ENCODE results near the gene NCOR1. TPM values are rescaled to one million over a fixed set of nuclear protein-coding genes. Genes with fewer than 3 reads are reported as not detected.

NCOR1 gene
- total and polyA plus RNA-seq, 2 of the 8 experiments (the other 6 are each of a cell fraction or from before 2014, with no cell fraction given), result 65.4 to 142 TPM

DNA sequence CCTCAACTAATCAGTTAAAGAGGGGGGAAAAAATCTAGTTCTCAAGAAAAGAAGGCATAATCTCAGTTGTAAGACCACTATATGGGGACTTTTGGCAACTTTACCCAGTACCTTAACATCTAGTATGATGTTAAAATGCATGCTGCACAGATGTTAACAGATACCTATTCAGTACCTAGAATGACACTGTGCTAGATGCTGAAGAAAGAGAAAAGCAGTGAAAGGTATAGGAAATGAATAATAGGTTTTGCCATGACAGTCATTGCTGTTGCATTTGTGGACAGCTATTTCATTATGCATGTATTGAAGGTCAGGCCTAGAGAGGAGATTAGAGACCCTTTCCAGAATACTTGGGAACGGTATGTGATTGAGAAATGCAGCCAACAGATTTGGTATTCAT, 36.2 kb upstream of the NCOR1 start:
- H2BK12ac ChIP-seq (ENCODE audit: low read depth, low read length), result no peak overlapping the region
- peaks cover 2 to 8% (median 5%) of the 10 kb centered on the region in 4 experiments; a peak in 4 of 7 replicates for H3K4me1 ChIP-seq (replicated peaks in 1 of 4; ENCODE audit: control insufficient read depth in 3 of 4, insufficient read depth in 4 of 4, low read length in 3 of 4)
- H3K27ac ChIP-seq (ENCODE audit: low read depth, low read length), result no peak overlapping the region
- H2BK20ac ChIP-seq (ENCODE audit: low read length), result no peak overlapping the region
- no peak overlapping the region for H4K91ac ChIP-seq (replicated peaks; ENCODE audit: insufficient read length, low read length)
- H3K9ac ChIP-seq (replicated peaks in 1 of 4; ENCODE audit: extremely low read depth in 1 of 4, low read depth in 3 of 4, low read length in 3 of 4), result no peak overlapping the region
- H2AFZ ChIP-seq (ENCODE audit: low read length), result no peak overlapping the region
- H3K18ac ChIP-seq (ENCODE audit: extremely low read depth, low read length), result no peak overlapping the region
- H3K79me2 ChIP-seq (ENCODE audit: control insufficient read depth in 1 of 2, insufficient read depth in 2 of 2, low read length in 2 of 2), result no peaks in the 10 kb centered on the region
- DNase-seq (ENCODE audit: low read depth in 1 of 2, low spot score in 2 of 2) (no peak), FAIRE-seq (no peak)
- WGBS, 2 experiments (ENCODE audit: extremely low coverage in 1 of 2, insufficient coverage in 1 of 2, insufficient read length in 1 of 2, insufficient replicate concordance in 2 of 2, low coverage in 1 of 2, low lambda C conversion rate in 2 of 2, missing lambda C conversion rate in 1 of 2), result 95% methylated on average over 1 of the region's 1 CpG; no CpG with 5 or more reads in 1 of the 2 experiments
- TF ChIP-seq JUND (IDR thresholded peaks at IDR 0.05; ENCODE audit: low read length) (no peak), CHD2 (IDR thresholded peaks at IDR 0.05; ENCODE audit: low read length) (no peak), SIX5 (IDR thresholded peaks at IDR 0.05; ENCODE audit: low read depth, low read length) (no peak), SAP30 (IDR thresholded peaks at IDR 0.05; ENCODE audit: insufficient read depth, insufficient replicate concordance, low read length) (no peak), SIRT6 (IDR thresholded peaks at IDR 0.05; ENCODE audit: low read length) (no peak), POLR2A (IDR thresholded peaks at IDR 0.05; ENCODE audit: control extremely low read depth in 1 of 2, low read depth in 2 of 2, low read length in 2 of 2) (no peak), BRCA1 (IDR thresholded peaks at IDR 0.05; ENCODE audit: low read depth, low read length) (no peak), EP300 (IDR thresholded peaks at IDR 0.05; ENCODE audit: borderline replicate concordance in 1 of 2, low read depth in 2 of 2, low read length in 2 of 2) (no peak), EZH2 (IDR thresholded peaks at IDR 0.05; ENCODE audit: low read depth, low read length, severe bottlenecking) (no peak), SP4 (IDR thresholded peaks at IDR 0.05; ENCODE audit: low read length) (no peak), SP1 (IDR thresholded peaks at IDR 0.05; ENCODE audit: low read depth, low read length) (no peak), CREB1 (IDR thresholded peaks at IDR 0.05) (no peak), SUZ12 (IDR thresholded peaks at IDR 0.05; ENCODE audit: low read length) (no peak), GTF2F1 (IDR thresholded peaks at IDR 0.05; ENCODE audit: borderline replicate concordance, low read depth, low read length) (no peak), YY1 (IDR thresholded peaks at IDR 0.05; ENCODE audit: low read depth, low read length) (no peak), PHF8 (conservative IDR thresholded peaks at IDR 0.05; ENCODE audit: low read depth, low read length) (no peak)
- H4K5ac ChIP-seq (ENCODE audit: insufficient read length, low read depth, low read length), result no peak overlapping the region
- H2AK5ac ChIP-seq (ENCODE audit: low read depth, low read length), result no peak overlapping the region
- no peak overlapping the region for H4K8ac ChIP-seq (ENCODE audit: extremely low read depth, insufficient read depth, low read length)
- H3K14ac ChIP-seq (ENCODE audit: insufficient read length), result no peak overlapping the region
- no peak overlapping the region for H2BK15ac ChIP-seq (ENCODE audit: low read length)
- H3K23ac ChIP-seq (ENCODE audit: insufficient read length), result no peak overlapping the region
- CTCF ChIA-PET (ENCODE audit: partially characterized antibody), result interaction anchor here (1.1 kb wide), 1 partner anchor 112 kb away, joined by 3 read pairs; no protein-coding TSS in a partner anchor
- H3K36me3 ChIP-seq (ENCODE audit: control insufficient read depth in 2 of 4, insufficient read depth in 4 of 4, low read length in 3 of 4), result no peaks in the 10 kb centered on the region
- no peak overlapping the region for H3K4me3 ChIP-seq (ENCODE audit: extremely low read depth in 1 of 4, insufficient read depth in 2 of 4, low read depth in 3 of 4, low read length in 4 of 4)
- H3K27me3 ChIP-seq (replicated peaks in 1 of 4; ENCODE audit: control insufficient read depth in 3 of 4, extremely low read depth in 1 of 4, insufficient read depth in 3 of 4, low read length in 3 of 4), result no peaks in the 10 kb centered on the region
- H3K23me2 ChIP-seq (ENCODE audit: low read depth, low read length), result no peaks in the 10 kb centered on the region
- peaks cover 2% of the 10 kb centered on the region; the same call in 1 of the 2 replicates for H3K79me1 ChIP-seq (ENCODE audit: low read depth, low read length)
- H3K9me3 ChIP-seq (ENCODE audit: insufficient read depth in 2 of 2, low read depth in 1 of 2, low read length in 1 of 2), result no peaks in the 10 kb centered on the region
- no peak overlapping the region for H3K4me2 ChIP-seq (ENCODE audit: insufficient read depth in 1 of 2, low read depth in 2 of 2, low read length in 2 of 2)
- H3K56ac ChIP-seq (replicated peaks; ENCODE audit: insufficient read length, low read depth, low read length), result no peak overlapping the region
- POLR2A ChIA-PET (ENCODE audit: partially characterized antibody), result no interaction called here
- no peaks in the 10 kb centered on the region for H4K20me1 ChIP-seq (replicated peaks in 1 of 2; ENCODE audit: control insufficient read depth in 1 of 2, insufficient read depth in 2 of 2, low read length in 2 of 2)
- H2BK5ac ChIP-seq (ENCODE audit: low read depth, low read length), result no peak overlapping the region
- H2BK120ac ChIP-seq (replicated peaks; ENCODE audit: low read depth, low read length), result no peak overlapping the region
- H3K4ac ChIP-seq (replicated peaks; ENCODE audit: insufficient read length, low read depth, low read length), result no peak overlapping the region
